ENCODE data around the gene LGALS14.
"Not testable (repeated sequence)": the region's sequence is repeated elsewhere in the genome, so short reads cannot be mapped to it uniquely, and the experiment has no call there.

The LGALS14 gene

GRCh38 chr19:39704181-39705044 lies at the start of gene LGALS14:
TSS of gene LGALS14 (plus strand) at chr19:39704481. CDS start at chr19:39704529, 48 bp downstream.
- no peak for DNase-seq (ENCODE audit: low spot score)

GRCh38 chr19:39655613-39656012 lies 48.7 kb upstream of the LGALS14 start, which contains the start of gene LGALS16:
TSS of gene LGALS16 (plus strand) at chr19:39655913. CDS start at chr19:39655962, 49 bp downstream.
- no peak for DNase-seq (ENCODE audit: low spot score)

GRCh38 chr19:39659791-39660190 lies 44.5 kb upstream of the LGALS14 start:
- no peak for DNase-seq (ENCODE audit: low spot score)

- no peak for DNase-seq (ENCODE audit: low spot score)
These were observed 43.6 kb upstream of the LGALS14 start for GRCh38 chr19:39660661-39661060.

GRCh38 chr19:39661565-39661964 lies 42.7 kb upstream of the LGALS14 start:
- DNase-seq (ENCODE audit: low spot score): no peak

GRCh38 chr19:39669860-39670259 lies 34.4 kb upstream of the LGALS14 start:
- DNase-seq (ENCODE audit: low spot score): not testable (repeated sequence)

GRCh38 chr19:39670998-39671397 lies 33.3 kb upstream of the LGALS14 start:
- no peak for DNase-seq (ENCODE audit: low spot score)

GRCh38 chr19:39671739-39672363 lies 32.4 kb upstream of the LGALS14 start:
- DNase-seq (ENCODE audit: low spot score): peak; percentile 85

- no peak for DNase-seq (ENCODE audit: low spot score)
These were observed 31.8 kb upstream of the LGALS14 start for GRCh38 chr19:39672473-39672872.

- not testable (repeated sequence) for DNase-seq (ENCODE audit: low spot score)
These were observed 30.4 kb upstream of the LGALS14 start for GRCh38 chr19:39673862-39674261.

- DNase-seq (ENCODE audit: low spot score): no peak
These were observed 28.3 kb upstream of the LGALS14 start for GRCh38 chr19:39676004-39676403.

GRCh38 chr19:39677961-39678889 lies 26.1 kb upstream of the LGALS14 start:
- no peak for DNase-seq (ENCODE audit: low spot score)

- no peak for DNase-seq (ENCODE audit: low spot score)
These were observed 25.1 kb upstream of the LGALS14 start for GRCh38 chr19:39679056-39679790.

GRCh38 chr19:39679791-39680168 lies 24.5 kb upstream of the LGALS14 start:
- no peak for DNase-seq (ENCODE audit: low spot score)

GRCh38 chr19:39680593-39680992 lies 23.7 kb upstream of the LGALS14 start:
- no peak for DNase-seq (ENCODE audit: low spot score)

- no peak for DNase-seq (ENCODE audit: low spot score)
These were observed 22.9 kb upstream of the LGALS14 start for GRCh38 chr19:39681416-39681815.

- no peak for DNase-seq (ENCODE audit: low spot score)
These were observed 20.0 kb upstream of the LGALS14 start for GRCh38 chr19:39684267-39684666.

- no peak for DNase-seq (ENCODE audit: low spot score)
These were observed 17.5 kb upstream of the LGALS14 start for GRCh38 chr19:39686739-39687138.

- not testable (repeated sequence) for DNase-seq (ENCODE audit: low spot score)
These were observed 15.6 kb upstream of the LGALS14 start for GRCh38 chr19:39688637-39689036.

GRCh38 chr19:39692166-39692565 lies 12.1 kb upstream of the LGALS14 start:
- no peak for DNase-seq (ENCODE audit: low spot score)

GRCh38 chr19:39692822-39693221 lies 11.5 kb upstream of the LGALS14 start:
- no peak for DNase-seq (ENCODE audit: low spot score)

Measured in pons (tissue), 1 donor.